ENCODE results near the gene NCBP2L.

NCBP2L gene

DNA sequence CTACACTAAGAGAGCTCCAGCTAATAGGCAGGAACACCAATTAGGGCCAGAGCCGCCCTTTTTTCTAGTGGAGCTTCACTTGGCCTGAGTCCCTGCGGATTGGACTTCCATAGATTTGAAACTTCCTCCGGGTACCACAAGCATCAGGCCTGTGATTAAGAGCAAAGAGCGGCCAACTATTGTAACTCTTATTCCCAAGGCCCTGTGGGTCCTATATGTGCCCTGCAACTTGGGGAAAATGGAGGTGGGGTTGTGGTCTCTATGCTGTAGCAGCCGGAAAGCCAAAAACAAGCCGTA is at the start of gene NCBP2L:
Gene NCBP2L (plus strand): TSS at position 198 of the 297 bp plus-strand sequence. CDS start 16,488 bp downstream, outside the sequence.
- intact Hi-C loops (cut with DNase I), result loop anchor here (5.0 to 10.0 kb wide), 3 partner anchors 53 to 123 kb away; no protein-coding TSS in a partner anchor
- DNase-seq, result no peak

GRCh38 chrX:107728371-107729099 is 49.0 kb upstream of the NCBP2L start:
- peak in 13 of 42 donors; percentile 28 to 71 (median 51) for DNase-seq
- intact Hi-C loops (cut with DNase I), result loop anchor here (10.0 kb wide), 1 partner anchor 46 kb away; the partner anchor contains the start of genes NCBP2L and TSC22D3

GRCh38 chrX:107729558-107730297 is 47.8 kb upstream of the NCBP2L start:
- no peak for DNase-seq
- intact Hi-C loops (cut with DNase I), result loop anchor here (10.0 kb wide), 1 partner anchor 45 kb away; the partner anchor contains the start of genes NCBP2L and TSC22D3

DNA sequence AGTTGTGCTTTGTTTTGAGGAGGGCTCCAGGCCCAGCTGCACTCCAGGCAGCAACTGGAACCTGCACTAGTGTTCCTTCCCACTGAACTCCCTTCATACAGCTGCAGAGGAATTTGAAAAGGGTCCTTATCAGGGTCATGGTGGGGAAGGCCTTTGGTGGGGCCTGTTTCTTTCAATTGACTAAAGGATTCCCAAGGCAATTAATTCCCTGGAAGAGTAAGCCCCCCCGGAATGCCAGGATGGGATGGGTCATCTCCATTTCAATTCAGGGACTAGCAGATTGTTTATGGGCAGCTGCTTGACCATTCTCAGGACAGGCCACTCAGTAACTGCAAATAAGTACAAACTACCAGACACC is 47.3 kb upstream of the NCBP2L start:
- intact Hi-C loops (cut with DNase I), result no loop called here
- no peak for DNase-seq

DNA sequence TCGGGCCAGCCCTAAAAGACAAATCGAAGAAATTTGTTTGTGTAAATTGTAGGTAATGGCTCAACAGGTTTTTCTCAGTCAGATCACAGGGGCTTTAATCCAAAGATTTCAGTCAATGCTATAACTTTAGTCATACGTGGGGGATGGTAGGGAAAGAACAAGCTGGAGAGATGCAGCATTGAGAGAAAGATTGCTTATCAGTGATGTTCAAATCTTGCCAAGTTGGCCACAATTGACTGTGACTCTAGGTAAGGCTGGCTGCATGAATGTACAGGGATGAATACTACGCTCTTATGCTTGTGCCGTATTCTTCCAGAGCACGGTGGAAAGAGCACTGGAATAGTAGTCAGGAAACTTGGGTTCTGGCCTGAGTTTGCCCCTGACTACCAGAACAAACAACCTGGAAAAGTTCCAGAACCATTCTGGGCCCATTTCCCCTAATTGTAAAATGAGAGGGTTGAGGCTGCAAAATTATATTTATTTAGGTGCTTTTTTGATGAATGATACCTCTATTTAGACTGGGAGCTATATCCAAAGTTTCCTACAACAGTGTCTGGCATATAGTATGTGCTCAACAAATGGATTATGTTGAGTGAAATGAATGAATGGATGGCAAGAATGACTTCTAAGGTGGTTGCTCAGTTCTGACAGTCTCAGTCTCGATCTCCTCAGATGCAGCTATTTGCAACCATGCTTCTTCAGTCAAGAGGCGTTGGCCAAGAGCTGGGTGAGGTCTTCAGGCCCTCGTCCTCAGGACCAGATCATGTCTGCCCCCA is 46.4 kb upstream of the NCBP2L start:
- intact Hi-C loops (cut with DNase I), result no loop called here
- no peak for DNase-seq

DNA sequence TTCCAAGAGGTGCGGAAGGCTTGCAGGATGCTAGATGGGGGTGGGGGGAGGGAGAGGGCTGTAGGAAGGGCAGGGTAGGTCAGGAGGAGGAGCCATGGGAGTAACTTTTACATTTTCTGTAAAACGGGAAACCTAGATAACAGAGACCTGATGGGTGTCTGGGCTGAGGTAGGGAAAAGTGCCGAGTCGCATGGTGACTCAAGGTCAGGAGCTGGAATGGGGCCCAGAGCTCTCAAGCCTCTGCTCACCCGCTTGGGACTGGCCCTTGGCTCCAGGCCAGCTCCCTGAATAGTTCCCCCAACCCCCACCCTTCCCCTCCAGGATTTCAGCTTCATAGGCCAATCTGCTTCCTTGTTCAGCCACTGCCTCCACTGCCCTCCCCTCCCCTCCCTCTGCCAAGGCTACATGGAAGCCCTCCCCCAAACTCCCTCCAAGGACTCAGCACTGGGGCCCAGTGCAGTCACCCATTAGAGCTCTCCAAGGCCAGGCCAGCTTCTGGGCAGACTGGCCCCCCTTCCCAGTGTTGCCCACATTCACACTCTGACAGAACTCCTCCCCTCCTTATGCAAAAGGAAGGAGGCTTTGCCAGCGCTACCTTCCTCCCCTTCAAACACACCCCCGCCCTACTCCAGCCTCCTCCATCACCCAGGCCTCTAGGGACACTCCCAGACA is 45.6 kb upstream of the NCBP2L start:
- DNase-seq, result peak in 41 of 42 donors; percentile 31 to 85 (median 55)
- intact Hi-C loops (cut with DNase I), result no loop called here

GRCh38 chrX:107733686-107734085 is 43.8 kb upstream of the NCBP2L start:
- DNase-seq, result no peak
- intact Hi-C loops (cut with DNase I), result no loop called here

DNA sequence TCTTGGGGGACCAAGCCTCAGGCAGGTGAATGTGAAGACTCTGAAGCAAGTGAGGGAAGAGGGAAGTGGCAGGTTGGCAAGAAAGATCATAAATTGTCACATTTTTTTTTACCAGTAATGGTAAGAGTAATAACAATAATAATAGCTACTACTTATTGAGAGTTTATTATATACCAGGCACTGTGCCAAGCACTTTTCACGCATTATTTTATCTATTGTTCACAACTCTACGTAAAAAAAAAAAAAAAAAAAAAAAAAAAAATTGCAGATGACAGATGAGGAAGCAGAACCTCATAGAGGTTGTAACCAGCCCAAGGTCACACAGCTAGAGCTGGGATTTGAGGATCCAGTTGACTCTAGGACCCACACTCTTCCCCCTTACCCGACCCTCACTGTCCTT is 42.9 kb upstream of the NCBP2L start:
- no peak for DNase-seq
- intact Hi-C loops (cut with DNase I), result no loop called here

GRCh38 chrX:107736781-107737531 is 40.6 kb upstream of the NCBP2L start:
- no peak for DNase-seq
- intact Hi-C loops (cut with DNase I), result no loop called here

GRCh38 chrX:107738272-107738671 is 39.3 kb upstream of the NCBP2L start:
- intact Hi-C loops (cut with DNase I), result no loop called here

GRCh38 chrX:107738768-107739167 is 38.8 kb upstream of the NCBP2L start:
- intact Hi-C loops (cut with DNase I), result no loop called here
- DNase-seq, result peak; percentile 52 to 90 (median 74)

More at GRCh38 chrX:107738272-107738671, 39.3 kb upstream of the NCBP2L start:
- DNase-seq, result peak in 6 of 42 donors; percentile 13 to 41 (median 36)

DNA sequence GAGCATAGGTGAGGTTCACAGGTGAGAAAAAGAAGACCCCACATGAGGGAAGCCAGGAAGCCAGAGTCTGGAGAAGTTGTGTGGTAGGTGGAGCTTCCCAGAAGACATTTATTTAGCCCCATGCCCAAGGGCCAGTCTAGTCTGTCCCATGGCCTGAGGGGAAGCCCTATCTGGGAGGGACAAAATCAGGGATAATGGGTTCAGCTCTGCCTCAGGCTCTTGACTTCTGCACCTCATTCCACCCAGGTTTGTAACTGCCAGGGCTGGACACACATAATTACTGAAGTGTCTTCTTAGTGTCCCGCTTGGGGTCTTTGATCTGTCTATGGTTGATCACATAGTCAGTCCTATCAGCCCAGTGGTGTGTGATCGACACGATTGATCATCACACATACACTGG is 38.0 kb upstream of the NCBP2L start:
- DNase-seq, result no peak
- intact Hi-C loops (cut with DNase I), result no loop called here

GRCh38 chrX:107741404-107741790 is 36.1 kb upstream of the NCBP2L start:
- intact Hi-C loops (cut with DNase I), result no loop called here

GRCh38 chrX:107742700-107743191 is 34.8 kb upstream of the NCBP2L start:
- intact Hi-C loops (cut with DNase I), result no loop called here
- no peak for DNase-seq

More at GRCh38 chrX:107741404-107741790, 36.1 kb upstream of the NCBP2L start:
- DNase-seq, result peak in 12 of 42 donors; percentile 10 to 62 (median 28)

DNA sequence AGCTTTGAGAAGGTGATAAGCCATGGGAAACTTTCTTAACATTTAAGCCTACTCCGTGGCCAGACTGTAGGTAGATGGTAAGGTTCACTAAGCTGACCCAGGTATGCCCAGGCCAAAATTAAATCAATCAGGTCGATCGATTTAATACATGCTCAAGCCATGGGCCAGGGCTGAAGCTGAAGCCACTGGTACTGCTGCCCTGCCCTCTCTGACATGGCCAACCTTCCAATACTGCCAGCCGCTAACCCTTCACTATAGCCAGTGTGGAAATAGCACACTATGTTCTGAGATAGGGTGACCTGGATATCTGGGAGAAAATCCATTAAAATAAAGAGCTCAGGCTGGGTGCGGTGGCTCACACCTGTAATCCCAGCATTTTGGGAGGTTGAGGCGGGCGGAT is 33.5 kb upstream of the NCBP2L start:
- intact Hi-C loops (cut with DNase I), result no loop called here
- DNase-seq, result no peak

DNA sequence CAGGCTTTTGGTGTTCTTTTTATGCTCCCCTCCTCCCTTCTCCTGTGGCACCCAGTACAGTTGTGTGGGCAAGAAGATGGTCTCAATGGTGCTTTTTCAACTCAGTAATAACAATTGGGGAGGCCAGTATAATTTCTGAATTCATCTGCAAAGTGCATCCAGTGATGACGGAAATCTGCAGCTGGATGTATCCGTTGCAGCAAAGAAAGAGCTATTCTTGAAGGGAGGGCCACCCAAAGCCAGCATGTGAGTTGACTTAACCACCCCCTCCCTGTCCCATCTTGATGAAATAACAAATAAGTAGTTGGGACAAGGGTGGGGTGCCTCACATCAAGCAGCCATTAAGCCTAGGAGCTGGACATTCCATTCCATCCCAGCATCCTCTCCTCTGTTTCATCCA is 32.7 kb upstream of the NCBP2L start:
- DNase-seq, result peak in 14 of 42 donors; percentile 22 to 71 (median 41)
- intact Hi-C loops (cut with DNase I), result no loop called here

DNA sequence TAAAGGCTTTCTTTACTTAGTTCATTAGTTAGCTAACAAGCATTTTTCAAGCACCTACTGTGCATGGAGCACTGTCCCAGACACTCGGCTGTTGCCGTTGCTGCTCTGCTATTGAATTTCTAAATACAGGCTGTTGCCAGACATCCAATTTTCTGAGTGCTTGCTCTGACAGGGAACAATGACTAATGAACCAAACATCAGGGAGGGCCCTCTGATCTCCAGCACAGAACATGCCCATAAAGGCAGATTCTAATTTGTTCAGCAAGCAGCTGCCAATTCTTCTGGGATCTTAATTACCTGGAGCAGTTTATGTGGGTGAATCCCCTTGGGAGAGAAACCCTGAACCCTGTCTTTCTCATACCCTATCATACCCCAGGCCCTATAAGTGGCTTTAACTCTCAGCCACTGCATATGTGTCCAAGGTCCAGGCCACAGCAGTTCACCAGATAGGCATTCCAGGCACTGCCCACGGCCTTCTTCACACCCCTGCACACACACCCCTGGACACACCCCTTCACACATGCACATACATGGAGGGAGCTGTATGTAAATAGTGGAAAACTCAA is 29.9 kb upstream of the NCBP2L start:
- peak in 12 of 42 donors; percentile 11 to 62 (median 32) for DNase-seq
- intact Hi-C loops (cut with DNase I), result no loop called here

DNA sequence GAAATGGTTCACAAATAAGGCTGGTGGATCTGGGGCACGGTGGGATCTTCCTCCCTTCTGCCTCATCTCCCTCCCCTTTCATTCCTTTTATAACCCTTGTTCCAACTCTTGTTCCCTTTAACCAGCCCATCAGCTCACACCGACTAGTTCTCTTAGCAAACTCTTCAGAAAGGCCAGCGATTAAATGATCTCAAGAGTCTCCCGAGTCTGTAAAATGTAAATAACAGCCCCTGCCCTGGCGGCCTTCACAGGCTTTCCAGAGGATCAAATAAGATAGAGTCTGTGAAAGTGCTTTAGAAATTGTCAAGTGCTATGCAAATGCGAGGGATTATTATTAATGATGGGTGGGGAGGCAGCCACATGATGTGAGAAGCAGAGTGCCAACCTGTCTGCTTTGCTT is 29.0 kb upstream of the NCBP2L start:
- intact Hi-C loops (cut with DNase I), result no loop called here
- DNase-seq, result no peak

Data from head of caudate nucleus (tissue), 42 donors.